ENCODE measurements around the gene TRIP6.
A peak's percentile ranks its signal among the peaks of the same experiment; 100 is the strongest.

Gene TRIP6

GRCh38 chr7:100837099-100837836 lies 29.9 kb upstream of the TRIP6 start (continued):
- TF ChIP-seq ZBTB26 (tag by site-specific recombination; optimal IDR thresholded peaks at IDR 0.05) (peak; percentile 47), ZNF211 (tag by site-specific recombination; IDR thresholded peaks at IDR 0.05; ENCODE audit: low read depth) (no peak), ZNF530 (tag by site-specific recombination; IDR thresholded peaks at IDR 0.05; ENCODE audit: low read depth) (no peak), ZFP69B (tag by site-specific recombination; IDR thresholded peaks at IDR 0.05) (peak; percentile 77; the same call in 1 of the 2 replicates), ZBTB1 (tag by site-specific recombination; IDR thresholded peaks at IDR 0.05) (peak; percentile 50; the same call in 1 of the 2 replicates), ZNF792 (tag by site-specific recombination; IDR thresholded peaks at IDR 0.05) (no peak)

- Histone ChIP-seq H3K27ac (ENCODE audit: extremely low read depth, low read depth, low read length) (no peak overlapping the region), H3K9me3 (ENCODE audit: control insufficient read depth, insufficient read depth, low read depth, low read length) (no peaks in the 10 kb centered on the region), H3K36me3 (ENCODE audit: control insufficient read depth in 2 of 2, insufficient read depth in 1 of 2, low read length in 2 of 2) (no peaks in the 10 kb centered on the region), H3K4me3 (ENCODE audit: low read depth, low read length) (no peak overlapping the region), H3K4me1 (ENCODE audit: control insufficient read depth, insufficient read depth, low read length) (peaks cover 9% of the 10 kb centered on the region)
- ChIA-PET POLR2A (no interaction called here), CTCF (no interaction called here)
- TF ChIP-seq ZIC2 (tag by site-specific recombination; IDR thresholded peaks at IDR 0.05), result 0 out of 2 replicates have a peak, but pooled peaks have one; percentile 23
- no peak for TF ChIP-seq SP2 (tag by site-specific recombination; IDR thresholded peaks at IDR 0.05)
Observed at GRCh38 chr7:100839361-100839760, 27.8 kb upstream of the TRIP6 start.

- Histone ChIP-seq H3K27ac (ENCODE audit: extremely low read depth, low read depth, low read length) (no peak overlapping the region), H3K4me1 (ENCODE audit: control insufficient read depth, insufficient read depth, low read length) (peaks cover 9% of the 10 kb centered on the region), H3K4me3 (ENCODE audit: low read depth, low read length) (no peak overlapping the region), H3K9me3 (ENCODE audit: control insufficient read depth, insufficient read depth, low read depth, low read length) (no peaks in the 10 kb centered on the region), H3K36me3 (ENCODE audit: control insufficient read depth in 2 of 2, insufficient read depth in 1 of 2, low read length in 2 of 2) (no peaks in the 10 kb centered on the region)
- ChIA-PET POLR2A (no interaction called here), CTCF (no interaction called here)
- TF ChIP-seq ZNF707 (tag by site-specific recombination; IDR thresholded peaks at IDR 0.05), result no peak
- peak; percentile 89 for TF ChIP-seq PRDM1 (tag by site-specific recombination; IDR thresholded peaks at IDR 0.05)
- peak; percentile 58; the same call in 1 of the 2 replicates for TF ChIP-seq ZNF366 (tag by site-specific recombination; conservative IDR thresholded peaks at IDR 0.05)
Observed at GRCh38 chr7:100840470-100841100, 26.6 kb upstream of the TRIP6 start.

GRCh38 chr7:100847360-100847759 lies 19.8 kb upstream of the TRIP6 start:
- Histone ChIP-seq H3K4me3 (ENCODE audit: low read depth, low read length) (no peak overlapping the region), H3K36me3 (ENCODE audit: control insufficient read depth in 2 of 2, insufficient read depth in 1 of 2, low read length in 2 of 2) (no peaks in the 10 kb centered on the region), H3K4me1 (ENCODE audit: control insufficient read depth, insufficient read depth, low read length) (no peaks in the 10 kb centered on the region), H3K27ac (ENCODE audit: extremely low read depth, low read depth, low read length) (no peak overlapping the region), H3K9me3 (ENCODE audit: control insufficient read depth, insufficient read depth, low read depth, low read length) (no peaks in the 10 kb centered on the region)
- no peak for TF ChIP-seq ZNF654 (tag by site-specific recombination; IDR thresholded peaks at IDR 0.05; ENCODE audit: low read depth)
- TF ChIP-seq ZSCAN16 (tag by site-specific recombination; IDR thresholded peaks at IDR 0.05), result no peak
- no peak for TF ChIP-seq ZNF37A (tag by site-specific recombination; IDR thresholded peaks at IDR 0.05)
- TF ChIP-seq ZNF501 (tag by site-specific recombination; IDR thresholded peaks at IDR 0.05), result no peak
- no peak for TF ChIP-seq ZBTB44 (tag by site-specific recombination; IDR thresholded peaks at IDR 0.05)
- no peak for TF ChIP-seq ZNF837 (tag by site-specific recombination; IDR thresholded peaks at IDR 0.05)
- TF ChIP-seq ZXDB (tag by site-specific recombination; IDR thresholded peaks at IDR 0.05), result no peak
- TF ChIP-seq ZNF791 (tag by site-specific recombination; IDR thresholded peaks at IDR 0.05), result no peak
- CTCF ChIA-PET, result interaction anchor here (1.1 to 2.2 kb wide), 2 partner anchors 48 to 142 kb away, joined by 5 to 7 read pairs; no protein-coding TSS in a partner anchor
- POLR2A ChIA-PET, result no interaction called here
